GM18511 (cell line): ENCODE results near the gene CXorf58.
A peak's percentile ranks its signal among the peaks of the same experiment; 100 is the strongest.
"Not testable (repeated sequence)": the region's sequence is repeated elsewhere in the genome, so short reads cannot be mapped to it uniquely, and the experiment has no call there.

ENCODE experiments used
- ATAC-seq: cut with Tn5 transposase; IDR thresholded peaks from one replicate; pipeline ENCODE4 v1.9.1; 2021; ENCODE audit warnings: mild to moderate bottlenecking, moderate library complexity; ENCODE audit not compliant: unreplicated experiment

The CXorf58 gene

GRCh38 chrX:23952984-23953907 is 45.4 kb downstream of the CXorf58 start:
- ATAC-seq = peak; percentile 95

- no peak for ATAC-seq
Measured at GRCh38 chrX:23953908-23954269, 46.1 kb downstream of the CXorf58 start.

- no peak for ATAC-seq
Measured at GRCh38 chrX:23954396-23954795, 46.6 kb downstream of the CXorf58 start.

GRCh38 chrX:23959781-23960180 is 52.0 kb downstream of the CXorf58 start:
- no peak for ATAC-seq

GRCh38 chrX:23964191-23964590 is 56.4 kb downstream of the CXorf58 start:
- ATAC-seq = no peak

- not testable (repeated sequence) for ATAC-seq
Measured at GRCh38 chrX:23965630-23966029, 57.8 kb downstream of the CXorf58 start.

GRCh38 chrX:23978491-23978890 is 70.7 kb downstream of the CXorf58 start:
- ATAC-seq = no peak

GRCh38 chrX:23980011-23980441 is 72.2 kb downstream of the CXorf58 start:
- no peak for ATAC-seq

- no peak for ATAC-seq
Measured at GRCh38 chrX:23981222-23981621, 73.4 kb downstream of the CXorf58 start.

GRCh38 chrX:23981711-23982110 is 73.9 kb downstream of the CXorf58 start:
- ATAC-seq = no peak

- ATAC-seq = no peak
Measured at GRCh38 chrX:23982891-23983290, 75.1 kb downstream of the CXorf58 start.
